HEK293T (cell line): ENCODE measurements around the gene CDH3.

Experiments
- ARNT ChIP-seq: fragments of 450-650 bp; IDR thresholded peaks from 2 replicates; pipeline ENCODE4 v1.6.1; 2017; ENCODE audit warnings: mild to moderate bottlenecking
- BHLHE40 ChIP-seq: fragments of 450-650 bp; IDR thresholded peaks from 2 replicates; pipeline ENCODE4 v1.6.1; 2016; ENCODE audit warnings: mild to moderate bottlenecking, moderate library complexity, borderline replicate concordance
- CTBP1 ChIP-seq: fragments of 450-650 bp; IDR thresholded peaks from 2 replicates; pipeline ENCODE4 v1.6.1; 2016; ENCODE audit warnings: borderline replicate concordance
- ELF4 ChIP-seq: fragments of 450-650 bp; IDR thresholded peaks from 2 replicates; pipeline ENCODE4 v1.6.1; 2017; ENCODE audit warnings: antibody characterized with exemption
- FOXA1 ChIP-seq: fragments of 450-650 bp; IDR thresholded peaks from 2 replicates; pipeline ENCODE4 v1.6.1; 2016; ENCODE audit warnings: mild to moderate bottlenecking
- FOXK2 ChIP-seq: fragments of 450-650 bp; IDR thresholded peaks from 2 replicates; pipeline ENCODE4 v1.6.1; 2016; ENCODE audit warnings: mild to moderate bottlenecking
- FOXM1 ChIP-seq: fragments of 450-650 bp; IDR thresholded peaks from 2 replicates; pipeline ENCODE4 v1.6.1; 2017; ENCODE audit warnings: mild to moderate bottlenecking, borderline replicate concordance
- HDGF ChIP-seq: fragments of 450-650 bp; IDR thresholded peaks from 2 replicates; pipeline ENCODE4 v1.6.1; 2017; ENCODE audit warnings: antibody characterized with exemption, borderline replicate concordance
- L3MBTL2 ChIP-seq: fragments of 450-650 bp; conservative IDR thresholded peaks from 2 replicates; pipeline ENCODE4 v1.6.1; 2016; ENCODE audit warnings: mild to moderate bottlenecking
- NFRKB ChIP-seq: fragments of 450-650 bp; IDR thresholded peaks from 2 replicates; pipeline ENCODE4 v1.6.1; 2016; ENCODE audit warnings: mild to moderate bottlenecking, moderate library complexity
- SP1 ChIP-seq: fragments of 450-650 bp; IDR thresholded peaks from 2 replicates; pipeline ENCODE4 v1.6.1; 2017
- SUZ12 ChIP-seq: fragments of 450-650 bp; IDR thresholded peaks from 2 replicates; pipeline ENCODE4 v1.6.1; 2016; ENCODE audit warnings: mild to moderate bottlenecking
- TARDBP ChIP-seq: fragments of 450-650 bp; IDR thresholded peaks from 2 replicates; pipeline ENCODE4 v1.6.1; 2016
- ZNF384 ChIP-seq: fragments of 450-650 bp; IDR thresholded peaks from 2 replicates; pipeline ENCODE4 v1.6.1; 2016

DNA sequence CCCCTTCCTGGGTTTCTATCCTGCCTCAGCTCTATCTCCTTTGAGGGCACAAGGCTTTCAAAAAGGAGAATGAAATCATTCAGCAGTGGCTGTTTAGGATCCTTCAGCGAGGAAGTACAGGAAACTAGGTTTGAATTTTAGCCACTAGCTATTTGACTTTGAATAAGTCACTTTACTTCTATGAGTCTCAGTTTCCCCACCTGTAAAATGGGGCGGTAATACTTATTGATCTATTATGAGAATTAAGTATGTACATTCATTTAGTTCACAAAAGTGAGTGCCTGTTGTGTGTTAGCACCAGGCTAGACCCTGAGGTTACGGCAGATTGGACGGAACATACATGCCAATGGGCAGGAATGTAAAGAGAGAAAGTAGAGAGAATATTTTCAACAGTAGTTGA lies 98.6 kb downstream of the CDH3 start:
- TF ChIP-seq SP1 (no peak), FOXM1 (no peak), TARDBP (no peak), CTBP1 (no peak), FOXK2 (no peak), ZNF384 (no peak), HDGF (no peak), ARNT (no peak), BHLHE40 (no peak), FOXA1 (no peak), ELF4 (no peak), L3MBTL2 (no peak), NFRKB (no peak), SUZ12 (no peak)
